HFF-Myc (cell line): ENCODE results near the gene GLCCI1.

Experiments used
- DNase-seq: peaks from one replicate; pipeline ENCODE4 v3.0.0-alpha.2; 2011; ENCODE audit warnings: low read depth; ENCODE audit errors: extremely low read depth
- H3K4me3 ChIP-seq: replicated peaks from 2 replicates; pipeline ENCODE4 v1.5.1; 2011; ENCODE audit warnings: low read depth, mild to moderate bottlenecking, control low read depth, low read length
- CTCF ChIP-seq: IDR thresholded peaks from 2 replicates; pipeline ENCODE4 v1.5.1; 2012; ENCODE audit warnings: mild to moderate bottlenecking, low read depth, low read length, control low read depth; ENCODE audit errors: missing control alignments

GLCCI1 gene

GRCh38 chr7:7923818-7924217, 44.8 kb upstream of the GLCCI1 start:
- DNase-seq: no peak
- H3K4me3 ChIP-seq: no peak overlapping the region
- TF ChIP-seq CTCF: no peak

DNA sequence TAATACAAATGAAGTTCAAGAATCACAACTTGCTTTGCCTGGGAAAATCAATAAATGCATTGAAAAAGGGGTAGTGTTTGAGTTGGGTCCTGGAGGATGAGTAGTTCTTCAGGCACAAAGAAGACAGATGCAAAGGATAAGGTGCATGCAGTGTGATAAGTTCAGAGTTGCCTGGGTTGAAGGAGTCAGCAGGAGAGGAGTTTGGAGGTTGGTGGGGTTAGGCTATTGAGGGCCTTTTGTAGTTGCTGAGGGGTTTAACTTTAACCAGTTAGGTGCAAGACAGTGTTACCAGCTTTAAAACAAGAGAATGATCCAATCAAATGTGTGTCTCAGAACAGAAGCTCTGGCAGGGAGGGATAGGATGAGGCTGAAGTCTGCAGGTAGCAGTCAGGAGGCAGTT, 44.3 kb upstream of the GLCCI1 start:
- no peak overlapping the region for H3K4me3 ChIP-seq
- no peak for TF ChIP-seq CTCF
- no peak for DNase-seq

- no peak for DNase-seq
These were observed 37.0 kb upstream of the GLCCI1 start for GRCh38 chr7:7931626-7932025.

GRCh38 chr7:7932553-7932952, 36.0 kb upstream of the GLCCI1 start:
- no peak for TF ChIP-seq CTCF
- no peak overlapping the region for H3K4me3 ChIP-seq
- no peak for DNase-seq

More at GRCh38 chr7:7931626-7932025, 37.0 kb upstream of the GLCCI1 start:
- TF ChIP-seq CTCF: no peak
- no peak overlapping the region for H3K4me3 ChIP-seq

- TF ChIP-seq CTCF: no peak
- H3K4me3 ChIP-seq: no peak overlapping the region
- DNase-seq: no peak
These were observed 34.6 kb upstream of the GLCCI1 start for GRCh38 chr7:7933915-7934526.

GRCh38 chr7:7934945-7935344, 33.7 kb upstream of the GLCCI1 start:
- H3K4me3 ChIP-seq: no peak overlapping the region
- no peak for TF ChIP-seq CTCF
- no peak for DNase-seq

GRCh38 chr7:7938471-7938870, 30.1 kb upstream of the GLCCI1 start:
- DNase-seq: no peak
- H3K4me3 ChIP-seq: no peak overlapping the region
- no peak for TF ChIP-seq CTCF
